NCI-H460 (cell line): ENCODE measurements around the gene TMPRSS11B. TPM values are rescaled to one million over a fixed set of nuclear protein-coding genes. Genes with fewer than 3 reads are reported as not detected.
"Not testable (repeated sequence)": the region's sequence is repeated elsewhere in the genome, so short reads cannot be mapped to it uniquely, and the experiment has no call there.

ENCODE experiments used
- DNase-seq: peaks from one replicate; pipeline ENCODE4 v3.0.0-alpha.2; 2016; ENCODE audit warnings: low read depth; ENCODE audit errors: extremely low read depth
- polyA plus RNA-seq: library from polyadenylated mRNA; depleted of rRNA; stranded (reverse); fragments of >200 nt; gene quantifications from 2 replicates; pipeline ENCODE4 v1.2.3, GENCODE V29; 2014; cell fraction: nucleus; rRNA removed
- total RNA-seq: library from RNA; depleted of rRNA; stranded (reverse); fragments of >200 nt; shearing (Covaris generic); gene quantifications from 2 replicates; pipeline ENCODE4 v1.2.3, GENCODE V29; 2014; rRNA removed

The TMPRSS11B gene
- total RNA-seq: not detected in 2 replicates
- polyA plus RNA-seq: not detected in 2 replicates

GRCh38 chr4:68245594-68245993, at the start of gene TMPRSS11B:
Gene TMPRSS11B (minus strand): TSS chr4:68245694. CDS start chr4:68245558, 136 bp downstream.
- no peak for DNase-seq

GRCh38 chr4:68291256-68291655, 45.8 kb upstream of the TMPRSS11B start:
- no peak for DNase-seq

- no peak for DNase-seq
These were observed 42.9 kb upstream of the TMPRSS11B start for GRCh38 chr4:68288393-68288740.

GRCh38 chr4:68287704-68288392, 42.4 kb upstream of the TMPRSS11B start:
- no peak for DNase-seq

GRCh38 chr4:68283714-68284113, 38.2 kb upstream of the TMPRSS11B start:
- no peak for DNase-seq

- no peak for DNase-seq
These were observed 37.6 kb upstream of the TMPRSS11B start for GRCh38 chr4:68283095-68283494.

GRCh38 chr4:68281796-68282740, 36.6 kb upstream of the TMPRSS11B start:
- DNase-seq: not testable (repeated sequence)

GRCh38 chr4:68278029-68278428, 32.5 kb upstream of the TMPRSS11B start:
- no peak for DNase-seq

- DNase-seq: no peak
These were observed 32.1 kb upstream of the TMPRSS11B start for GRCh38 chr4:68277627-68278026.

GRCh38 chr4:68272860-68273259, 27.4 kb upstream of the TMPRSS11B start:
- no peak for DNase-seq

GRCh38 chr4:68272380-68272779, 26.9 kb upstream of the TMPRSS11B start:
- no peak for DNase-seq

GRCh38 chr4:68271851-68272357, 26.4 kb upstream of the TMPRSS11B start:
- peak; percentile 33 for DNase-seq

GRCh38 chr4:68267433-68267944, 22.0 kb upstream of the TMPRSS11B start:
- DNase-seq: no peak

GRCh38 chr4:68264875-68265565, 19.5 kb upstream of the TMPRSS11B start:
- no peak for DNase-seq

- DNase-seq: no peak
These were observed 13.7 kb upstream of the TMPRSS11B start for GRCh38 chr4:68259191-68259590.

- DNase-seq: no peak
These were observed 12.2 kb upstream of the TMPRSS11B start for GRCh38 chr4:68257719-68258118.

- DNase-seq: no peak
These were observed 10.8 kb upstream of the TMPRSS11B start for GRCh38 chr4:68256284-68256683.

GRCh38 chr4:68250151-68250930, 4.8 kb upstream of the TMPRSS11B start:
- DNase-seq: no peak

GRCh38 chr4:68249434-68249833, 3.9 kb upstream of the TMPRSS11B start:
- no peak for DNase-seq

GRCh38 chr4:68240620-68241019, 4.9 kb downstream of the TMPRSS11B start:
- DNase-seq: no peak
